HG02884 (cell line): Measurements from ENCODE around the gene TLE2.
"Not testable (repeated sequence)": the region's sequence is repeated elsewhere in the genome, so short reads cannot be mapped to it uniquely, and the experiment has no call there.

Experiments used
- ATAC-seq: cut with Tn5 transposase; IDR thresholded peaks from one replicate; pipeline ENCODE4 v1.9.1; 2021; ENCODE audit warnings: mild to moderate bottlenecking, moderate library complexity; ENCODE audit not compliant: unreplicated experiment

Gene TLE2

GRCh38 chr19:2988568-2988967 is 40.5 kb downstream of the TLE2 start:
- no peak for ATAC-seq

GRCh38 chr19:2987797-2988196 is 41.3 kb downstream of the TLE2 start:
- no peak for ATAC-seq

DNA sequence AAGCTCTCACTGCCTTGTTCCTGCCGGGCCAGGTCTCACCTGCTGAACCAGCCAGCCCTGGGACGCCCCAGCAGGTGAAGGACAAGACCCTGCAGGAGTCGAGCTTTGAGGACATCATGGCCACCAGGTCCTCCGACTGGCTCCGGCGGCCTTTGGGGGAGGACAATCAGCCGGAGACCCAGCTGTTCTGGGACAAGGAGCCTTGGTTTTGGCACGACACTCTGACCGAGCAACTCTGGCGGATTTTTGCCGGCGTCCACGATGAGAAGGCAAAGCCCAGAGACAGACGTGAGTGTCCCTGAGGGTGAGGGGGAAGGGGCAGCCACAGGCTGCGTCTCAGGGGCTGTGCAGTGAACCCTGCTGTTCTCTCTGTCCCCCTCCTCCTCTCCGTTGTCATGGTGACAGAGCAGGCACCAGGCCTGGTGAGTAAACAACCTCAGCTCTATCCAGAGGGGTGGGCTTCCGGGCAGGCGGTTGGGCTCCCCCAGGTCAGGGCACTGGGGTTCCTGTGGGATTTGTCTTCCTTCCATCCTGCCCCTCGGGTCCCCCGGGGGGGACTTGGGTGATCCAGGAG is 42.0 kb downstream of the TLE2 start:
- ATAC-seq: no peak

- ATAC-seq: no peak
These were observed 44.9 kb downstream of the TLE2 start for GRCh38 chr19:2984215-2984528.

GRCh38 chr19:2983351-2984214 is 45.5 kb downstream of the TLE2 start:
- ATAC-seq: no peak

GRCh38 chr19:2982983-2983350 is 46.1 kb downstream of the TLE2 start:
- ATAC-seq: no peak

DNA sequence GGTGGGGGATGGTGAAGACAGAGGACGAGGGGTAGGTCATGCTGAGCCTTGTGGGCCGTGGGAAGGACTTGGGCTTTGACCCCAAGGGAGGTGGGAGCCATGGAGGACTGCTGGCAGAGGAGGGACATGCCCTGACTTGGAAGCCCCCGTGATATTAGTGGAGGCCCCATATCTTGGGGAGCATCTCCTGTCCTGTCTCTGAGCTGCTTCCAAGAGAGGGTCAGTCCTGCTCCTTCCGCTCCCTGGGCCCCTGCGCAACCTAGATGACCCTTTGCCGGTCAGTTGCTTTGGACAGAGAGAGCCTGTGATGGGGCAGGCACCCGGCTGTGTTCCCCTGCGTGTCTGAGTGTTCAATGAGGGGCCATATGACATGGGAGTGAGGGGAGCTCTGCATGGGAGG is 46.5 kb downstream of the TLE2 start:
- ATAC-seq: no peak

GRCh38 chr19:2981898-2982297 is 47.2 kb downstream of the TLE2 start:
- no peak for ATAC-seq

GRCh38 chr19:2978772-2979171 is 50.3 kb downstream of the TLE2 start:
- no peak for ATAC-seq

- ATAC-seq: no peak
These were observed 50.8 kb downstream of the TLE2 start for GRCh38 chr19:2978166-2978767.

DNA sequence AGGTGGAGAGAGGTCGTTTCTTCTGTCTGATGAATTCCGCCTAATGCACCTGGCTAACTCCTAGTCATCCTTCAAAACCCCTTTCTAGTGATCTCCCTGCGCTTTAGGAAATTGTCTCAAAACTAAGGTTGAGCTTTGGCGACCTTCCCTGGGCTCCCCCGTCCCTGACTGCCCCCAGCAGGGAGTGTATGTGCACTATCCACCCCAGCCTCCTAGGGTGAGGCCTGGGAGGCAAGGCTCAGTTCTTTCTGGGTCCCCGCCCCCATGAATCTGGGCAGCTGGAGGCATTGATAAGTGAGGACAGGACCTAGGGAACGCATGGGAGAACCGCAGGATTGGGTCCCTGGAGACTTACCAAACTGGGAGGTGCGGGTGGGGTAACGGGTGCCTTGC is 51.3 kb downstream of the TLE2 start:
- ATAC-seq: no peak

GRCh38 chr19:2977001-2977745 is 51.9 kb downstream of the TLE2 start, which contains the start of gene TLE6:
Gene TLE6, plus strand, starts transcription at chr19:2977564. Its CDS starts 670 bp downstream, at chr19:2978234.
- ATAC-seq: peak; percentile 85

- no peak for ATAC-seq
These were observed 52.5 kb downstream of the TLE2 start for GRCh38 chr19:2976609-2977000.

GRCh38 chr19:2974342-2975041 is 54.6 kb downstream of the TLE2 start:
- ATAC-seq: no peak

GRCh38 chr19:2973229-2973628 is 55.9 kb downstream of the TLE2 start:
- ATAC-seq: no peak

DNA sequence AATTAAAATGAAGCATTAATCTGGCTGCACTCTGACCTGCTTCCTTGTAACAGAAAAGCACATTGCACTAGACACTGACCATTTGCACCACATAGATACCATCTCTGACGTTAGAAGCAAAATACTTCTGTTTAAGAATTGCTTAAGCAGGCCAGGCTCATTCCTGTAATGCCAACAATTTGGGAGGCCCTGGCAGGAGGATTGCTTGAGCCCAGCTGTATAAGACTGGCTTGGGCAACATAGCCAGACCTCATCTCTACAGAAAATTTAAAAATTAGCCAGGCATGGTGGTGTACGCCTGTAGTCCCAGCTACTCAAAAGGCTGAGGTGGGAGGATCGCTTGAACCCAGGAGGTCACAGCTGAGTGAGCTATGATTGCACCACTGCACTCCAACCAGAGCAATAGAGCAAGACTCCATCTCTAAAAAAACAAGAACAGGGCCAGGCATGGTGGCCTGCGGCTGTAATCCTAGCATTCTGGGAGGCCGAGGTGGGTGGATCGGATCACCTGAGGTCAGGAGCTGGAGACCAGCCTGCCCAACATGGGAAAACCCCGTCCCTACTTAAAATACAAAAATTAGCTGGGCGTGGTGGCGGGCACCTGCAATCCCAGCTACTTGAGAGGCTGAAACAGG is 58.8 kb downstream of the TLE2 start:
- ATAC-seq: no peak

DNA sequence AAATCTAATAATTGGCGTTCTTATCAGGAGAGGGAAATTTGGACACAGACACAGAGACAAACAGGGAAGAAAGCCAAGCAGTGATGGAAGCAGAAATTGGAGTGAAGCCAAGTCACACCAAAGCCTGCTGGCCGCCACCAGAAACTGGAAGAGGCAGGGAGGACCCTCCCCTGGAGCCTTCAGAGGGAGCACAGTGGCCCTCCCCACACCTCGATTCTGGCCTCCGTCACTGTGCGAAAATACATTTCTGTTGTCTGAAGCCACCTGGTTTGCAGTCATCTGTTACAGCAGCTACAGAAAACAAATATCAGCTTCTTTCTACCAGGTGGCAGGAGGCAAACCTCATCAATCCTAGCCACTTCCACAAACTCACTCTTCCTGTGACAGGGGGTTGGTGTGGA is 60.0 kb downstream of the TLE2 start:
- ATAC-seq: no peak

DNA sequence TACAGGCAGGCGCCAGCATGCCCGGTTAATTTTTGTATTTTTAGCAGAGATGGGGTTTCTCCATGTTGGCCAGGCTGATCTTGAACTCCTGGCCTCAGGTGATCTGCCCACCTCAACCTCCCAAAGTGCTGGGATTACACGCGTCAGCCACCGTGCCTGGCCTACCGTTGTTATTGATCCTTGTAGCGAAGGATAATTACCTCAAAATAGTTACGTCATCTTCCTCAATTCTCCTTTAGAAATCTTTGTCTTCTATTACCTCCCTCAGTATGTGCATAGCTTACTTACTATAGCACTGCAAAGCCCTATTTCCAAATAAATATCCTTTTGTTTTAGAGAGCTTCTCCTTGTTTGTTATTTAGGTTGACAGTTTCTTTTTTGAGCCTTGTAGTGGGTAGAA is 61.1 kb downstream of the TLE2 start:
- no peak for ATAC-seq

DNA sequence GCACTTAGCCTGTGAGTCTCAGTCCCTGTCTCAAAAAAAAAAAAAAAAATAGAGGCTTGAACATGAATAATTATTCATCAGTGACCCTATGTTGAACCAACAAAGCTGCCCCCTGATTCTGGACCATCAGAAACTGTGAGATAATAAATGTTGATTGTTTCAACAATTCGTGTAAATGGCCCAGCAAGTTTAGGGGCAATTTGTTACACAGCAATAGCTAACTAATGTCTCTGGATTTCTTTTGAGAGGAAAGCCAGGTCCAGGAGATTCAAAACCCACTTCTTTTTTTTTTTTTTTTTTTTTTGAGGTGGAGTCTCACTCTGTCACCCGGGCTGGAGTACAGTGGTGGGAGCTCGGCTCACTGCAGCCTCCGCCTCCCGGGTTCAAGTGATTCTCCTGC is 64.2 kb downstream of the TLE2 start:
- ATAC-seq: no peak

GRCh38 chr19:2963631-2964030 is 65.4 kb downstream of the TLE2 start:
- ATAC-seq: not testable (repeated sequence)

DNA sequence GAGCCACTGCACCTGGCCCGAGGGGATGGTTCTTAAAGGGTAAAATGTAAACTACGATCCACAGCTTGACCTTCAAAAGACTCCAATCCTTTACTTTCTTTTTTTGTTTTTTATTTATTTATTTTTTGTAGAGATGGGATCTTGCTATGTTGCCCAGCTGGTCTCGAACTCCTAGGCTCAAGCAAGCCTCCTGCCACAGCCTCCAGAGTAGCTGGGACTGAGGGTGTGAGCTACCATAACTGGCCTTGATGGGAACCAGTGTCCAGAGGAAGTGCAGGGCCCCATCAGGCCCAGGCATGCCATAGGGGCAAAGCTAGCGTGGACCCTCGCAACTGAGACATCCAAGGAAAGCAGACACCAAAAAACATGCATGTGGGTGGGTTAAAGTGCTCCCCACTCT is 66.0 kb downstream of the TLE2 start:
- ATAC-seq: no peak
